Tibial artery (tissue), 4 donors: ENCODE results near the gene CEP63.

Experiments used
- DNase-seq, 2 donors: peaks; one replicate each; pipeline ENCODE4 v3.0.0-alpha.2; 2019
- H3K27ac ChIP-seq, 2 donors: fragments of 200-600 bp; sonication (generic) in 1 of 2; 1 replicate in 1 of 2; 2 replicates in 1 of 2; pipeline ENCODE4 v1.5.1; 2018 to 2019; ENCODE audit warnings: mild to moderate bottlenecking in 1 of 2
- H3K27me3 ChIP-seq, 2 donors: fragments of 200-600 bp; sonication (generic) in 1 of 2; one replicate each; pipeline versions ENCODE4 v1.5.1 to v1.6.0; 2016 to 2019
- H3K36me3 ChIP-seq, 3 donors: fragments of 200-600 bp; sonication (generic) in 2 of 3; one replicate each; pipeline ENCODE4 v1.5.1; 2016 to 2019; ENCODE audit warnings: mild to moderate bottlenecking in 2 of 3
- H3K4me1 ChIP-seq, 4 donors: fragments of 200-600 bp; sonication (generic) in 2 of 4; 1 replicate in 3 of 4; 2 replicates in 1 of 4; pipeline ENCODE4 v1.5.1; 2016 to 2019
- H3K4me3 ChIP-seq, 2 donors: fragments of 200-600 bp; sonication (generic) in 1 of 2; 1 replicate in 1 of 2; 2 replicates in 1 of 2; pipeline ENCODE4 v1.5.1; 2018 to 2019; ENCODE audit warnings: mild to moderate bottlenecking in 2 of 2
- H3K9me3 ChIP-seq, 3 donors: fragments of 200-600 bp; sonication (generic) in 1 of 3; one replicate each; pipeline ENCODE4 v1.5.1; 2016 to 2019
- CTCF ChIP-seq, 2 experiments: fragments of 200-600 bp in 1 of 2; fragments of 450-650 bp in 1 of 2; IDR thresholded peaks; one replicate each; pipeline ENCODE4 v1.5.1; 2017 to 2019; ENCODE audit warnings: antibody characterized with exemption in 2 of 2, mild to moderate bottlenecking in 1 of 2, moderate library complexity in 1 of 2
- intact Hi-C: fragments of 100-400 bp; cut with DNase I; formaldehyde crosslinking; loops from one replicate; pipeline ENCODE4 v1.15.0; 2023; ENCODE audit warnings: low total_unique reads

The CEP63 gene

GRCh38 chr3:134511500-134511899 is 25.6 kb downstream of the CEP63 start:
- Histone ChIP-seq H3K4me3 (no peak overlapping the region), H3K36me3 (peaks cover 4 to 29% (median 6%) of the 10 kb centered on the region in 3 donors), H3K27ac (no peak overlapping the region), H3K4me1 (no peaks in the 10 kb centered on the region), H3K9me3 (no peaks in the 10 kb centered on the region), H3K27me3 (no peaks in the 10 kb centered on the region)
- no peak for TF ChIP-seq CTCF (IDR thresholded peaks at IDR 0.05)
- DNase-seq: no peak
- intact Hi-C loops: no loop called here

- no peak overlapping the region for H3K27ac ChIP-seq
- no peak for TF ChIP-seq CTCF (IDR thresholded peaks at IDR 0.05)
- no peak for DNase-seq
- intact Hi-C loops: no loop called here
- H3K4me1 ChIP-seq: peaks cover 0 to 14% (median 0%) of the 10 kb centered on the region in 4 donors
- H3K36me3 ChIP-seq: peaks cover 0 to 6% (median 6%) of the 10 kb centered on the region in 3 donors
- H3K9me3 ChIP-seq: peaks cover 0 to 8% (median 0%) of the 10 kb centered on the region in 3 donors
- no peak overlapping the region for H3K4me3 ChIP-seq
- H3K27me3 ChIP-seq: no peaks in the 10 kb centered on the region
Measured at GRCh38 chr3:134516905-134517304, 31.0 kb downstream of the CEP63 start.

- Histone ChIP-seq H3K9me3 (peaks cover 0 to 12% (median 0%) of the 10 kb centered on the region in 3 donors), H3K27ac (no peak overlapping the region), H3K36me3 (peaks cover 0 to 6% (median 4%) of the 10 kb centered on the region in 3 donors), H3K4me1 (peaks cover 0 to 14% (median 0%) of the 10 kb centered on the region in 4 donors), H3K4me3 (no peak overlapping the region), H3K27me3 (no peaks in the 10 kb centered on the region)
- DNase-seq: no peak
- no peak for TF ChIP-seq CTCF (IDR thresholded peaks at IDR 0.05)
- intact Hi-C loops: no loop called here
Measured at GRCh38 chr3:134517791-134518190, 31.9 kb downstream of the CEP63 start.

- TF ChIP-seq CTCF (IDR thresholded peaks at IDR 0.05): no peak
- Histone ChIP-seq H3K4me3 (no peak overlapping the region), H3K36me3 (peaks cover 4 to 10% (median 8%) of the 10 kb centered on the region in 3 donors), H3K27ac (no peak overlapping the region), H3K9me3 (peaks cover 0 to 39% (median 15%) of the 10 kb centered on the region in 3 donors), H3K27me3 (no peaks in the 10 kb centered on the region), H3K4me1 (peaks cover 0 to 10% (median 0%) of the 10 kb centered on the region in 4 donors)
- intact Hi-C loops: no loop called here
- DNase-seq: no peak
Measured at GRCh38 chr3:134522541-134522940, 36.7 kb downstream of the CEP63 start.

GRCh38 chr3:134525293-134525692 is 39.4 kb downstream of the CEP63 start:
- DNase-seq: no peak
- Histone ChIP-seq H3K9me3 (peaks cover 0 to 32% (median 15%) of the 10 kb centered on the region in 3 donors), H3K36me3 (peaks cover 0 to 8% (median 4%) of the 10 kb centered on the region in 3 donors), H3K4me3 (no peak overlapping the region), H3K27ac (no peak overlapping the region), H3K27me3 (no peaks in the 10 kb centered on the region), H3K4me1 (peaks cover 0 to 10% (median 0%) of the 10 kb centered on the region in 4 donors)
- intact Hi-C loops: no loop called here
- no peak for TF ChIP-seq CTCF (IDR thresholded peaks at IDR 0.05)

GRCh38 chr3:134526319-134526718 is 40.5 kb downstream of the CEP63 start:
- no peak overlapping the region for H3K27ac ChIP-seq
- no peak for DNase-seq
- TF ChIP-seq CTCF (IDR thresholded peaks at IDR 0.05): no peak
- H3K27me3 ChIP-seq: no peaks in the 10 kb centered on the region
- H3K4me3 ChIP-seq: no peak overlapping the region
- H3K9me3 ChIP-seq: peaks cover 0 to 31% (median 15%) of the 10 kb centered on the region in 3 donors
- peaks cover 0 to 8% (median 4%) of the 10 kb centered on the region in 3 donors for H3K36me3 ChIP-seq
- peaks cover 0 to 5% (median 0%) of the 10 kb centered on the region in 4 donors for H3K4me1 ChIP-seq
- intact Hi-C loops: no loop called here
